Activated T-helper 2 cell treated with anti-CD3 and anti-CD28 coated beads, Interferon-gamma antibody, Interleukin-2, Interleukin-4, amounts not matched to agents 10 μg/mL and 5 μg/mL and 100 μg/mL, durations not matched to agents 14 hours and 24 hours and 36 hours (primary cell): Measurements from ENCODE around the gene HVCN1. TPM values are rescaled to one million over a fixed set of nuclear protein-coding genes. Genes with fewer than 3 reads are reported as not detected.
"Not testable (repeated sequence)": the region's sequence is repeated elsewhere in the genome, so short reads cannot be mapped to it uniquely, and the experiment has no call there.

ENCODE experiments used
- DNase-seq: peaks from one replicate; pipeline ENCODE4 v3.0.0; 2021; ENCODE audit warnings: low spot score
- H3K27ac Mint-ChIP-seq: one replicate; pipeline ENCODE4 v1.8.0; 2021; ENCODE audit warnings: mixed read lengths
- H3K27me3 Mint-ChIP-seq: one replicate; pipeline ENCODE4 v1.8.0; 2021; ENCODE audit warnings: low read depth, mixed read lengths
- H3K36me3 Mint-ChIP-seq: one replicate; pipeline ENCODE4 v1.8.0; 2021; ENCODE audit warnings: low read depth, mixed read lengths
- H3K4me1 Mint-ChIP-seq: one replicate; pipeline ENCODE4 v1.8.0; 2021; ENCODE audit warnings: low read depth, mixed read lengths
- H3K4me3 Mint-ChIP-seq: one replicate; pipeline ENCODE4 v1.8.0; 2021; ENCODE audit warnings: low read depth, mild to moderate bottlenecking, moderate library complexity, mixed read lengths
- H3K9me3 Mint-ChIP-seq: one replicate; pipeline ENCODE4 v1.8.0; 2021; ENCODE audit warnings: mixed read lengths
- intact Hi-C: fragments of 100-400 bp; cut with micrococcal nuclease; formaldehyde crosslinking; loops from one replicate; pipeline ENCODE4 v1.15.1; 2023
- total RNA-seq: library from RNA; stranded (reverse); gene quantifications from 2 replicates; pipeline ENCODE4 v1.2.3, GENCODE V29; 2022

The HVCN1 gene, protein sequence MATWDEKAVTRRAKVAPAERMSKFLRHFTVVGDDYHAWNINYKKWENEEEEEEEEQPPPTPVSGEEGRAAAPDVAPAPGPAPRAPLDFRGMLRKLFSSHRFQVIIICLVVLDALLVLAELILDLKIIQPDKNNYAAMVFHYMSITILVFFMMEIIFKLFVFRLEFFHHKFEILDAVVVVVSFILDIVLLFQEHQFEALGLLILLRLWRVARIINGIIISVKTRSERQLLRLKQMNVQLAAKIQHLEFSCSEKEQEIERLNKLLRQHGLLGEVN
- total RNA-seq: 9.7 TPM in 2 replicates

DNA sequence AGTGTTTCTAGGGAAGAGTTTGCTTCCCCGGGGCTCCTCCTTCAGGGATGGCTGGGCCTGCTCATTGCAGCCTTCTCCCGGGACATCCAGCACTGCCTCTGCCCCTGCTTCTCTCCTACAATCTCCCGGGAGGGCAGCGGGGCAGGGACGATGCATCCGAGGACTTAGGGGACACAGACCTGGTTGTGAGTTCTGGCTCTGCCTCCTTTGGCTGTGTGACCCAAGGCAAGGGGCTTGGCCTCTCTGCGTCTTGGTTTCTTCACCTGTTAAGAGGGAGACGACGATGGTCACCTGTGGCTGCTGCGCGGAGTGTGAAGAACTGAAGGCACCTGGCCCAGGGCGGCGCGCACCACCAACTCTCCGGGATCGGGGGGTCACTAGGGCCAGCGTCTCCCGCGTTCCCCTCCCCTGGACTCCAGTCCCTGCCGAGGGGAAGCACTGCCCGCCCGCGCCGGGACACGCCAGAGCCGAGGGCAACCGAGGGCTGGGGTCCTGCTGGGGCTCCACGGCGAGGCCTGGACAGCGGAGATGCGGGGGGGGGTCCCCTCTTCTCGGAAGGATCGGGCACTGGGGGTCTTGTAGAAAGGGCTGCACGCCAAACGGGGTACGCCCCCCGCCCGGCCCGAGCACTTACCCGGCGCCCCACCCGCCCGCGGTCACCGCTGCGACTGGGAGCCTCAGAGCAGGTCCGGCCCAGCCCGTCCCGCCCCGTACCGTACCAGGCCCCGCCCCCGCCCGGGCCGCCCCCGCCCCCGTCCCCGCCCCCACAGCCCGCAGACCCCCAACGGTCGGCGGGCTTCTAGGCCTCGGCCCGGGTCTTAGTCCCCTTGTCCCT, at the start of gene HVCN1:
HVCN1 (minus strand) TSS at position 670 of the 835 bp plus-strand sequence. CDS start 5,870 bp downstream, outside the sequence.
- no peak for DNase-seq
- H3K36me3 Mint-ChIP-seq: peaks cover 12% of the 10 kb centered on the region
- H3K4me1 Mint-ChIP-seq: peaks cover 37% of the 10 kb centered on the region
- peaks cover 6% of the 10 kb centered on the region for H3K27me3 Mint-ChIP-seq
- no peaks in the 10 kb centered on the region for H3K9me3 Mint-ChIP-seq
- H3K4me3 Mint-ChIP-seq: peak within 1 kb of the TSS; percentile 89
- intact Hi-C loops: loop anchor here (1.0 kb wide), 1 partner anchor 18 kb away; no protein-coding TSS in a partner anchor
- H3K27ac Mint-ChIP-seq: peak within 1 kb of the TSS; percentile 89

DNA sequence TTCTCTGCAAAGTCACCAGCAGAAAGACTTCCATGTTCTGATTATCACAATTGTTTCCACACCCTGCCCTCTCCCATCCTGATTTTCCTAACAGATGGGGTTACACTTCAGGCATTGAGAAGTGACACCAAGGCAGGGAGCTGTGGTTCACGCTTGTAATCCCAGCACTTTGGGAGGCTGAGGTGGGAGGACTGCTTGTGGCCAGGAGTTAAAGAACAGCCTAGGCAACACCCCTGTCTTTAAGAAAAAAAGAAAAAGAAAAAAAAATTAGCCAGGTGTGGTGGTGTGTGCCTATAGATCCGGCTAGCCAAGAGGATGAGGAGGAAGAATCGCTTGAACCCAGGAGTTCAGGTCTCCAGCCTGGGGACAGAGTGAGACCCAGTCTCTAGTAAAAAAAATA, 48.6 kb upstream of the HVCN1 start:
- intact Hi-C loops: no loop called here
- peaks cover 55% of the 10 kb centered on the region for H3K4me1 Mint-ChIP-seq
- peaks cover 71% of the 10 kb centered on the region for H3K36me3 Mint-ChIP-seq

DNA sequence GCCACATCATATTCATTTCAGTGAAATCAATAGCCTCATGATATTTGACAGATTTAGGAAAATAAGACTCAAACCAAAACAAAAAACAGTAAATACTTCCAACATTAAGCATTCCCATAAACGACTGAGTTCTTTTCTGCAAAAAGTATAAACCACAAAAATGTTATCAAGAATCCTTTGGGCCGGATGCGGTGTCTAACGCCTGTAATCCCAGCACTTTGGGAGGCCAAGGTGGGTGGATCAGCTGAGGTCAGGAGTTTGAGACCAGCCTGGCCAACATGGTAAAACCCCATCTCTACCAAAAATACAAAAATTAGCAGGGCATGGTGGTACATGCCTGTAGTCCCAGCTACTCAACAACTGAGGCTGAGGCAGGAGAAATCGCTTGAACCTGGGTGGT, 48.1 kb upstream of the HVCN1 start:
- intact Hi-C loops, H3K9me3 Mint-ChIP-seq, H3K27me3 Mint-ChIP-seq, H3K4me3 Mint-ChIP-seq, DNase-seq: not testable (repeated sequence)
- peaks cover 60% of the 10 kb centered on the region for H3K4me1 Mint-ChIP-seq
- peaks cover 76% of the 10 kb centered on the region for H3K36me3 Mint-ChIP-seq
- H3K27ac Mint-ChIP-seq: peak overlapping the region; percentile 55

More for the DNA sequence above, 48.6 kb upstream of the HVCN1 start:
- Mint-ChIP-seq H3K27me3 (no peaks in the 10 kb centered on the region), H3K4me3 (peak overlapping the region; percentile 22), H3K27ac (peak overlapping the region; percentile 27), H3K9me3 (no peaks in the 10 kb centered on the region)
- DNase-seq: no peak

DNA sequence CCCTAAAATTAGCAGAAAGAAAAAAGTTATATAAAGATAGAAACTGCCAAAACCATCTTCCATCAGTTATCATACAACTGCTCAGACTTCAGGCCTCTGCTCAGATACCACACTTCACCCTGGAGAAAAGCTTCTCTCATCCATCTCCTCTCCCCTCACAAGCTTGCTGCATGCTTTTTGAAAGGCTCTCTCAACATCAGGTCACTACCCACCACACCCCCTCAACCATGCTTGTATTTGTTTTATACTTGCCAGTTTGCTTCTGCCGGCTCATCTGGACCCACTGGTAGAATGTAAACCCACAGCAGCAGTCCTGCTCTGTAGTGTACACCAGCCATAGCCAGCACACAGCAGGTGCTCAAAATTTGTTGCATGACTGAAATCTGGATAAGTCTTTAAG, 45.0 kb upstream of the HVCN1 start:
- no peak for DNase-seq
- Mint-ChIP-seq H3K9me3 (no peaks in the 10 kb centered on the region), H3K4me1 (peaks cover 57% of the 10 kb centered on the region), H3K4me3 (no peak overlapping the region), H3K27me3 (no peaks in the 10 kb centered on the region), H3K36me3 (peaks cover 75% of the 10 kb centered on the region), H3K27ac (peak overlapping the region; percentile 13)
- intact Hi-C loops: no loop called here

DNA sequence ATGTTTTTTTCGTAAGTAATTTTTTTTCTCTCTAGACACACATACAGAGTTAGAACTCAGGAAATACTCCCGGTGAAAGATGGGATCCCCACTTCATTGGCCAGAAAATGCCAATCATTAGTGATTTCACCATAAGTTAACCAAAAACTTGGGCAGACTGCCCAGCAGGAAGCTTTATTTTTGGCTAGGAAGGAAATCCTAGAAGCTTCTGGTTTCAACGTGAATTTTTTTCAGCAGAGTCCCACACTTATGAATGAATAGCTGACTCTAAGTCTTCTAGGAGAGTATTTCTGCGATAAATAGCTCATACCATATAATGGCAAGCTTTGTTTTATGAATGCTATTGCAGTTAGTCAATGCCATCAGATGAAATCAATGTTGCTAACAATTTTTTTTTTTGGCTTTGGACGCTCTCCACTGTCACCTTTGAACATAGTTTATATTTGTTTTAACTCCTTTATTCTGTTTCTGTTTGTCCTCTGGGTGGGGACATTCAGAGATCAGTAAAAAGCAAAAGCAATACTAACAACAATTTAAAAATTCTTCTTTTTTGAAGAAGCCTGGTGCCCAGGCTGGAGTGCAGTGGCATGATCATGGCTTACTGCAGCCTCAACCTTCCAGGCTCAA, 44.3 kb upstream of the HVCN1 start:
- H3K36me3 Mint-ChIP-seq: peaks cover 74% of the 10 kb centered on the region
- H3K4me3 Mint-ChIP-seq: no peak overlapping the region
- no peaks in the 10 kb centered on the region for H3K27me3 Mint-ChIP-seq
- DNase-seq: no peak
- intact Hi-C loops: no loop called here
- no peaks in the 10 kb centered on the region for H3K9me3 Mint-ChIP-seq
- H3K27ac Mint-ChIP-seq: no peak overlapping the region
- peaks cover 55% of the 10 kb centered on the region for H3K4me1 Mint-ChIP-seq

DNA sequence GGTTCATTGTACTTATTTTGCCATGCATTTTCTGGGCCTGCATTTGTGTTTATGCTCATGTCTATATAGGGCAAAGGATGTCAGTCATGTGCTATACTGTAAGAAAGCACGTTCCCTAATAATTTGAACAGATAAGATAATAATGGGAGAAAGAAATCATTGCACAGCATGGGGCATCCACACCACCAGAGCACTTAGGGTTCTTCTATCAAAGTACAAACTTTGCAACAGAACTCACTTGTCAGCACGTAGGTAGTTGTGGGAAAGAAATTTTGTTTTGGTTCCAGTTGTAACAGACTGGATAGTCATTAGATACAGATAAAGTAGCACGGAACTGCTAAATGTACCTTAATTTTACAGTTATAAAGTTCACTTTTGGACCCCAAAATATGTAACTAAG, 43.7 kb upstream of the HVCN1 start:
- Mint-ChIP-seq H3K4me1 (peaks cover 53% of the 10 kb centered on the region), H3K4me3 (no peak overlapping the region), H3K27me3 (no peaks in the 10 kb centered on the region), H3K27ac (no peak overlapping the region), H3K9me3 (no peaks in the 10 kb centered on the region), H3K36me3 (peaks cover 75% of the 10 kb centered on the region)
- no peak for DNase-seq
- intact Hi-C loops: no loop called here

DNA sequence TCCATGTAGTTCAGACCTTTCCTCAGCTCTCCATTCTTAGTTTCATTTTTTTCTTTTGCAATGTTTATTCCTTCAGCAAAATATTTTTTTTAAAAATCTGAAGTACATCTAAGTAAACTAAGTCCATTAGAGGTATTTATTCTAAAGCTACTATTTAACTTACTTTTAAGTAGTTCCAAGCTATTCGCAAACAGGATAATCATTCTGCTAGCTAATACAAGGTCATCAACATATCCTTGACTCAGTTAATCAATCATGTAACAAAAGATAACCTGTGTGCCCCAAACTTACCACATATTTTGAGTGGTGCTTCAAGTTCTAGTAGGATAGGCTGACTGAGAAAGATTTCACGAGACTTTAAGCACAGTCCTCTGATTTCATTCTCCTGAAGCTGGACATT, 42.6 kb upstream of the HVCN1 start:
- intact Hi-C loops: no loop called here
- no peaks in the 10 kb centered on the region for H3K27me3 Mint-ChIP-seq
- H3K9me3 Mint-ChIP-seq: no peaks in the 10 kb centered on the region
- H3K4me1 Mint-ChIP-seq: peaks cover 50% of the 10 kb centered on the region
- peaks cover 82% of the 10 kb centered on the region for H3K36me3 Mint-ChIP-seq
- no peak overlapping the region for H3K4me3 Mint-ChIP-seq
- peak overlapping the region; percentile 28 for H3K27ac Mint-ChIP-seq
- no peak for DNase-seq

DNA sequence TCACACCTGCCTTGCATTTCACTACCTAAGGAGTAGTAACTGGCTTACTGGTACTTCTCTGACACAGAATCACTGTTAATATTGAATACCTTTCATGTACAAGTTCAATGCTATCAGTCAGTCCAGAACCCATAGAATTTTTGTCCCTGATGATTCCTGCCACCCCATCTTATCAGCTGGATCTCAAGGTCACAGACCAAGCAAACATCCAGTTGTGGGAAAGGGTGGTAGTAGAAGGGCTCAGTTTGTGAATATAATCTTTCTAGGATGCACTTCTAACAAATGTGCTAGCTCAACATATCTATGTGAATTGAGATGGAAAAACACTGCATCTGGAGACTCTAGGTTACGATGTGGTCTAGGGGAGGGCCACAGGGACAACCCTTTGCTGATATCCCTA, 39.7 kb upstream of the HVCN1 start:
- Mint-ChIP-seq H3K36me3 (peaks cover 84% of the 10 kb centered on the region), H3K9me3 (no peaks in the 10 kb centered on the region), H3K4me3 (no peak overlapping the region), H3K4me1 (peaks cover 47% of the 10 kb centered on the region), H3K27ac (peak overlapping the region; percentile 17), H3K27me3 (no peaks in the 10 kb centered on the region)
- intact Hi-C loops: no loop called here
- DNase-seq: no peak

DNA sequence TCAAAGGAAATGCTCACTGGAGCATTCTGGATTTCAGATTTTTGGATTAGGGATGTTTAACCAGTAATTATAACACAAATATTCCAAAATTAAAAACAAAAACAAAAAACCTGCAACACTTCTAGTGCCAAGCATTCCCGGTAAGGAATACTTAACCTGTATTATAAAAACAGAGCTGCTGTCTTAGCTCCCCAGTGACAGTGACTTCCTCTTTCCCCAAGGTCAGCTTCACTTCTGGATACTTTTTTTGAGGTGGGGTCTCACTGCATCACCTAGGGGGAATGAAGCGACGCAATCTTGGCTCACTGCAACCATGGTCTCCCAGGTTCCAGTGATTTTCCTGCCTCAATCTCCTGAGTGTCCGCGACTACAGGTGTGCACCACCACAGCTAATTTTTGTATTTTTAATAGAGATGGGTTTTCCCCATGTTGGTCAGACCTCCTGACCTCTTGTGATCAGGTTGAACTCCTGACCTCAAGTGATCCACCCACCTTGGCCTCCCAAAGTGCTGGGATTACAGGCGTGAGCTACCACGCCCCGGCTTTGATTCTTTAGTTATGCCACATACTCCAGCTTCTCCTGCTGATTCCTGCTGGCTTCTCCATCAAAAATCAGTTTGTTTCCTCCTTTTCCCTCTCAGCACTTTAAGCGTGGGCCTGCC, 37.9 kb upstream of the HVCN1 start:
- H3K9me3 Mint-ChIP-seq: no peaks in the 10 kb centered on the region
- peaks cover 83% of the 10 kb centered on the region for H3K36me3 Mint-ChIP-seq
- DNase-seq: no peak
- H3K27me3 Mint-ChIP-seq: no peaks in the 10 kb centered on the region
- peak overlapping the region; percentile 80 for H3K27ac Mint-ChIP-seq
- intact Hi-C loops: no loop called here
- H3K4me1 Mint-ChIP-seq: peaks cover 38% of the 10 kb centered on the region
- no peak overlapping the region for H3K4me3 Mint-ChIP-seq

DNA sequence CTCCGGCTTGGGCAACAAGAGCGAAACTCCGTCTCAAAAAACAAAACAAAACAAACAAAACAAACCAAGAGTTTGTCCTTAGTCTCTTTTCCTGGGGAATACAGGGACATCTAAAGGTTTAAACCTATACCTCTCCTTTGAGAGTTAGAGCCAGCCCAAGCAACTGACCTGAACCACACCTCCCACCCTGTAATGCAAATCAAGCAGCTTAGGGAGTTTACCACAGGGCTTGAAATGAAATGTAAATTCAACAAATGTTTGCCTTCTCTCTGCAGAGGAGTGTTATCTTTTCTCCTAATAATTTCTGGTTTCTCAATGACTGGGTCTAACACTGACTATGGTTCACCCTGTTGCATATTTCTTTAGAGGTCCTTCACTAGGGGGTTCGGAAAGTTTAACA, 37.1 kb upstream of the HVCN1 start:
- Mint-ChIP-seq H3K27ac (peak overlapping the region; percentile 46), H3K4me3 (no peak overlapping the region), H3K9me3 (no peaks in the 10 kb centered on the region), H3K4me1 (peaks cover 30% of the 10 kb centered on the region), H3K36me3 (peaks cover 83% of the 10 kb centered on the region), H3K27me3 (no peaks in the 10 kb centered on the region)
- intact Hi-C loops: no loop called here
- no peak for DNase-seq

DNA sequence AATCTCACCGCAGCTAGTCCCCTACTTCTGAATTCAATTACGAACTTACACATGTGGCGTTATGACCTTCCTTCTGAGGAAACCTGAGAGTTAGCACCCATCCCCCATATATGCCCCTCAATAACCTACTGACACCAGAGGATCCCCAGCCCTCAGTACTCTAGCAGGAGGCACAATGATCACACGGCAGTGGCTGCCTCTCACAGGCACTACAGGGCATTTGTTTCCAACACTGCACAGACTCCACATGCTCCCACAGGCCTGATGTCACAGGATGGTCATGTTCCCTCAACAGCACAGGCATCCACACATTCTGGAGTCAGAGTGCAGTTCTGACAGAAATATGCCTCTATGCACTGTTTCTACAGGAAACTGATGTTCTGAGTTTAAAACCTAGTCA, 36.4 kb upstream of the HVCN1 start:
- Mint-ChIP-seq H3K4me1 (peaks cover 24% of the 10 kb centered on the region), H3K27ac (peak overlapping the region; percentile 4)

DNA sequence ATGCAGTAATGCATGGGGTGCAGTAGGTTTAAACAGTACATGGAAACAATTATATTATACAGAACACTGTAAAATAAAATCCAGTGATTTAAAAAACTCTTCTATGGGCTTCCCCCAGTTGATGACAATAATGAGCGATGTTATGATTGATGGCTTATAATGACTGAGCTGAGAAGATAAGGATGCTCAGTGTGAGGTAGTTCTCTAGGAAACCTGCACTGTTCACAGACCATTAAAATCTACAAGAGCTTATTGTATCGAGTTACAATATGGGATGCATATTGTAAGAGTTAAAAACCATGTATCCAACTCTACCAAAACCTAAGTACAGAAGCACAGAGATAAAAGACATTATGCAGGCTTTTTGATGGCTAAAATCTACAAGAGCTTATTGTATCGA, 34.0 kb upstream of the HVCN1 start:
- Mint-ChIP-seq H3K4me1 (peaks cover 23% of the 10 kb centered on the region), H3K36me3 (peaks cover 92% of the 10 kb centered on the region)
- intact Hi-C loops, H3K27me3 Mint-ChIP-seq, H3K4me3 Mint-ChIP-seq, H3K27ac Mint-ChIP-seq, H3K9me3 Mint-ChIP-seq, DNase-seq: not testable (repeated sequence)

More for the DNA sequence above, 36.4 kb upstream of the HVCN1 start:
- intact Hi-C loops: no loop called here
- Mint-ChIP-seq H3K4me3 (no peak overlapping the region), H3K36me3 (peaks cover 83% of the 10 kb centered on the region), H3K27me3 (no peaks in the 10 kb centered on the region), H3K9me3 (no peaks in the 10 kb centered on the region)
- no peak for DNase-seq
